Fibroblast of pulmonary artery (primary cell): ENCODE results near the gene LYPD6B.

Experiments
- DNase-seq: peaks from one replicate; pipeline ENCODE4 v3.0.0-alpha.2; 2010; ENCODE audit warnings: low read depth
- H3K4me3 ChIP-seq: replicated peaks from 2 replicates; pipeline ENCODE4 v1.5.1; 2011; ENCODE audit warnings: low read depth, mild to moderate bottlenecking, control low read depth, low read length, moderate library complexity
- TF ChIP-seq, protein P1 (sequence below): IDR thresholded peaks from 2 replicates; pipeline ENCODE4 v1.5.1; 2011; ENCODE audit warnings: mild to moderate bottlenecking, control low read depth, low read length, inconsistent platforms; ENCODE audit errors: missing control alignments

The LYPD6B gene

DNA sequence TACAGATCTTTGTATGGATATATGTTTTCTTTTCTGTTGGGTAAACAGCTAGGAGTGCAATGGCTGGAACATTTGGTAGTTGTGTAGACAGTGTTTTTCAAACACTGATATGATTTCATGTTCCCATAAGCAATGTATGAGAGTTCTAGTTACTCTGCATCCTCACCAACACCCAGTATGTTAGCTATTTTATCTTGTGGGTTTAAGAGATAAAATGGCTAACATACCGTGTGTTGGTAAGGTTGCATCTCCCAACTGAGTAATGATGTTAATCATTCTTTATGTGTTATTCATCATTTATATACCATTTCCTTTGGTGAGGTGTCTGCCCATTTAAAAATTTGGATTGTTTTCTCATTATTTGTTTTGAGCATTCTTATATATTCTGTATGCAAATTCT lies 65.7 kb downstream of the LYPD6B start:
- no peak for DNase-seq
- H3K4me3 ChIP-seq: no peak overlapping the region
- TF ChIP-seq, protein P1, sequence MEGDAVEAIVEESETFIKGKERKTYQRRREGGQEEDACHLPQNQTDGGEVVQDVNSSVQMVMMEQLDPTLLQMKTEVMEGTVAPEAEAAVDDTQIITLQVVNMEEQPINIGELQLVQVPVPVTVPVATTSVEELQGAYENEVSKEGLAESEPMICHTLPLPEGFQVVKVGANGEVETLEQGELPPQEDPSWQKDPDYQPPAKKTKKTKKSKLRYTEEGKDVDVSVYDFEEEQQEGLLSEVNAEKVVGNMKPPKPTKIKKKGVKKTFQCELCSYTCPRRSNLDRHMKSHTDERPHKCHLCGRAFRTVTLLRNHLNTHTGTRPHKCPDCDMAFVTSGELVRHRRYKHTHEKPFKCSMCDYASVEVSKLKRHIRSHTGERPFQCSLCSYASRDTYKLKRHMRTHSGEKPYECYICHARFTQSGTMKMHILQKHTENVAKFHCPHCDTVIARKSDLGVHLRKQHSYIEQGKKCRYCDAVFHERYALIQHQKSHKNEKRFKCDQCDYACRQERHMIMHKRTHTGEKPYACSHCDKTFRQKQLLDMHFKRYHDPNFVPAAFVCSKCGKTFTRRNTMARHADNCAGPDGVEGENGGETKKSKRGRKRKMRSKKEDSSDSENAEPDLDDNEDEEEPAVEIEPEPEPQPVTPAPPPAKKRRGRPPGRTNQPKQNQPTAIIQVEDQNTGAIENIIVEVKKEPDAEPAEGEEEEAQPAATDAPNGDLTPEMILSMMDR: no peak

GRCh38 chr2:149112068-149112467 lies 73.6 kb downstream of the LYPD6B start:
- no peak for DNase-seq
- TF ChIP-seq, protein P1: no peak

GRCh38 chr2:149112713-149113112 lies 74.2 kb downstream of the LYPD6B start:
- no peak for DNase-seq
- TF ChIP-seq, protein P1: no peak
- no peak overlapping the region for H3K4me3 ChIP-seq

More at GRCh38 chr2:149112068-149112467, 73.6 kb downstream of the LYPD6B start:
- H3K4me3 ChIP-seq: no peak overlapping the region

DNA sequence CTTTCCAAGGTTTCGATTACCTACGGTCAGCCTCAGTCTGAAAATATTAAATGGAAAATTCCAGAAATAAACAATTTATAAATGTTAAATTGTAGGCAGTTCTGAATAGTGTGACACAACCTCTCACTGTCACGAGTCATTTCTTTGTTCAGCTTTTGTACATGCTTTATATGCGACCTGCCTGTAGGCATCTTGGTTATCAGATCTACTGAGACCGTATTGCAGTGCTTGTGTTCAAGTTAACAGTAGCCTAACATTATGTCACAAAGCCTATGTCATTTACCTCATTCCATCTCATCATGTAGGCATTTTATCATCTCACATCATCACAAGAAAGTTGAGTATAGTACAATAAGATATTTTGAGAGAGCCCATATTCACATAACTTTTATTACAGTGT lies 77.3 kb downstream of the LYPD6B start:
- TF ChIP-seq, protein P1: no peak
- H3K4me3 ChIP-seq: no peak overlapping the region
- no peak for DNase-seq

DNA sequence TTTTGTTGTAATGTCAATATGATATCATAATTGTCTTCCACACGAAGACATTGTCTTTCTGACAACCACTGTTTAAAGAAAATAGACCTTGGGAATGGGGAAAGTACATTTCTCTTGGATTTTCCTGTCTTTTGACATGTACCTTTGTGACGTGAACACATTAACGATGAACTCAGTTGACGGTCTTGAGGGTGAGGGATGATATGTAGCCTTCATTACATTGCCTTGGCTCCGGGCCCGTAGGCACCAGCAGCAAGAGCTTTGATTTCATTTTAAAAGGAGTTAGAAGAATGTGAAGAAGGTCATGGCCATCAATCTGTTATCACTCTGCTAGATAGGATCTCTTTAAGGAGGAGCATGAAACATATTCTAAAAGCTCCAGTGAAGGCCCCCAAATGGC lies 80.9 kb downstream of the LYPD6B start:
- TF ChIP-seq, protein P1: no peak
- no peak overlapping the region for H3K4me3 ChIP-seq
- DNase-seq: no peak

GRCh38 chr2:149122516-149122915 lies 84.0 kb downstream of the LYPD6B start:
- TF ChIP-seq, protein P1: no peak

GRCh38 chr2:149125031-149125725 lies 86.7 kb downstream of the LYPD6B start:
- TF ChIP-seq, protein P1: no peak
- H3K4me3 ChIP-seq: no peak overlapping the region
- DNase-seq: no peak

More at GRCh38 chr2:149122516-149122915, 84.0 kb downstream of the LYPD6B start:
- no peak for DNase-seq
- no peak overlapping the region for H3K4me3 ChIP-seq
